Activated CD4-positive, alpha-beta T cell treated with anti-CD3 and anti-CD28 coated beads, Interleukin-2, Interleukin-4, amounts not matched to agents 100 ng/mL and 50 ng/mL, durations not matched to agents 16 hours and 8 hours (primary cell): ENCODE results near the gene NAA60.

Experiments used
- DNase-seq: peaks from one replicate; pipeline ENCODE4 v3.0.0-alpha.2; 2020; ENCODE audit warnings: low spot score

Gene NAA60

GRCh38 chr16:3443108-3444031, at the start of gene NAA60, which contains the start of gene ZNF597:
NAA60 (plus strand) TSS chr16:3443680; CDS start chr16:3476228, 32,548 bp downstream.
ZNF597 (minus strand) TSS chr16:3443504; CDS start chr16:3443153, 351 bp downstream.
- peak; percentile 91 for DNase-seq

- DNase-seq, result no peak
Measured at GRCh38 chr16:3400446-3400778, 43.1 kb upstream of the NAA60 start.

GRCh38 chr16:3400779-3401688, 42.4 kb upstream of the NAA60 start, which contains the start of the genes ZNF174 and ZSCAN32:
ZNF174 (plus strand) TSS chr16:3401215; CDS start chr16:3402005, 790 bp downstream.
ZSCAN32 (minus strand) TSS chr16:3401004; CDS start chr16:3397557, 3,447 bp downstream.
- peak; percentile 99 for DNase-seq

- DNase-seq, result no peak
Measured at GRCh38 chr16:3401719-3402397, 41.6 kb upstream of the NAA60 start.

GRCh38 chr16:3408561-3409197, 34.8 kb upstream of the NAA60 start:
- DNase-seq, result no peak

GRCh38 chr16:3413730-3414379, 29.6 kb upstream of the NAA60 start:
- DNase-seq, result no peak

GRCh38 chr16:3431779-3432219, 11.7 kb upstream of the NAA60 start:
- DNase-seq, result peak; percentile 46

GRCh38 chr16:3434373-3434772, 9.1 kb upstream of the NAA60 start:
- DNase-seq, result no peak

- DNase-seq, result no peak
Measured at GRCh38 chr16:3439637-3440036, 3.8 kb upstream of the NAA60 start.

- DNase-seq, result peak; percentile 42
Measured at GRCh38 chr16:3444032-3444388, 530 bp downstream of the NAA60 start.

- DNase-seq, result no peak
Measured at GRCh38 chr16:3454093-3454492, 10.6 kb downstream of the NAA60 start.

GRCh38 chr16:3454631-3455147, 11.2 kb downstream of the NAA60 start:
- DNase-seq, result no peak

- DNase-seq, result peak; percentile 88
Measured at GRCh38 chr16:3457434-3458252, 14.2 kb downstream of the NAA60 start.

- DNase-seq, result no peak
Measured at GRCh38 chr16:3458278-3458851, 14.9 kb downstream of the NAA60 start.

- no peak for DNase-seq
Measured at GRCh38 chr16:3458852-3459361, 15.4 kb downstream of the NAA60 start.

- peak; percentile 51 for DNase-seq
Measured at GRCh38 chr16:3459401-3460090, 16.1 kb downstream of the NAA60 start.

GRCh38 chr16:3460121-3460520, 16.6 kb downstream of the NAA60 start:
- DNase-seq, result no peak

- no peak for DNase-seq
Measured at GRCh38 chr16:3460585-3460984, 17.1 kb downstream of the NAA60 start.

- no peak for DNase-seq
Measured at GRCh38 chr16:3461151-3461550, 17.7 kb downstream of the NAA60 start.
